Stimulated activated CD8-positive, alpha-beta memory T cell treated with anti-CD3 and anti-CD28 coated beads, Interleukin-7, amount 100 ng/mL, for 4 hours (primary cell): ENCODE results near the gene SLC25A43.

Experiments
- DNase-seq, 2 donors: peaks; one replicate each; pipeline ENCODE4 v3.0.0-alpha.2; 2020; ENCODE audit warnings: low read depth in 2 of 2

Gene SLC25A43

DNA sequence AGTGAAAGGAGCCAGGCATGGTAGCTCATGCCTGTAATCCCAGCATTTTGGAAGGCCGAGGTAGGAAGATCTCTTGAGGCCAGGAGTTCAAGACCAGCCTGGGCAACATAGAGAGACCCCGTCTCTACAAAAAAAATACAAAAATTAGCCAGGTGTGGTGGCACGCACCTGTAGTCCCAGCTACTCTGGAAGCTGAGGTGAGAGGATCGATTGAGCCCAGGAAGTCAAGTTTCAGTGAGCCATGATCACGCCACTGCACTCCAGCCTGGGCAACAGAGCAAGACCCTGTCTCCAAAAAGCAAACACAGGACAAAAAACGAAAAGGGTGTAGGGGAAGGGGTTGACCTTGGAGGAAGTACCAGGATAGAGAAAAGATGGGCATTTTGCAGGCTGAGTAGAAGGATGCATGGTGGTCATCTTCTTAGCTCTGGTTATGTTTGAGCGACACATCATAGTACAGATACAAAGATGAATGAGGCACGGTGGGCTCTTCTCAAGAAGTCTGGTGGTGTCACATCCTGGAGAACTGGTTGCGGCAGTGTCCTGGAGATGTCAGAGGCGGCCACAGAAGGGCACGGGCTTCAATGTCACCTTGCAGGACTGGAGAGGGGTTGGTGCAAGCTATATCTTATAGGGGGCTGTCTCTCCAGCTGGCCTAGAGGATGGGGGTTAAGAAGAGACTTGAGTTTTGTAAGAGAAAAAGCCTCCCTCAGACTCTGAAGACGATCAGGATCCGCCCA lies 101.1 kb downstream of the SLC25A43 start:
- DNase-seq: no peak

DNA sequence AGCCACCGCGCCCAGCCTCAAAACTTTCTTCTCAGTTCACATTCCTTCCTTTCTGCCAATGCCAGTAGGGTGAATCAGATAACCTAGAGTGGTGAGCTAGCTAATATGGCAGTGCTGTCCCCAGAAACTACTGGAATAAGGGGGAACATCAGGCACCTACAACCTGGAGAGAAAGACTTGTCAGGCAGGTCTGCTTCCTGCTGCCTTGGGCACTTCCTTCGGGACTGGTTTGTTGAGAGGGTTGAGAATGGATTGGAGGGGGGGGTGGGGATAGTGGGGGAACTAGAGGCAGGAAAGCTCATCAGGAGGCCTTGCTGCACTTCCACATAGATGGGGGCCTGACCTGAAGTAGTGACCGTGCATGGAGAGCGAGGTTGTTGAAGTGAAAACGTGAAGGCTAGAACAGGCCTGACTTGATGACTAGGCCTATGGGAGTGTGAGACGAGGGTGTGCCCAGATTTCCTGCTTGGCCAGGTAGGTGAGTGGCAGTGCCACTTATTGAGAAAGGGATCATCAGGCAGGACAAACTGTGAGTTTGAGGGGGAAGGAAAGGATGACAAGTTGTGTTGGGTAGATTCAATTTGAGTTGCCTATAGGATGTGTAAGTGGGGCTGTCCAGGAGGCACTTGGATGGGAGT lies 102.5 kb downstream of the SLC25A43 start:
- DNase-seq: no peak

DNA sequence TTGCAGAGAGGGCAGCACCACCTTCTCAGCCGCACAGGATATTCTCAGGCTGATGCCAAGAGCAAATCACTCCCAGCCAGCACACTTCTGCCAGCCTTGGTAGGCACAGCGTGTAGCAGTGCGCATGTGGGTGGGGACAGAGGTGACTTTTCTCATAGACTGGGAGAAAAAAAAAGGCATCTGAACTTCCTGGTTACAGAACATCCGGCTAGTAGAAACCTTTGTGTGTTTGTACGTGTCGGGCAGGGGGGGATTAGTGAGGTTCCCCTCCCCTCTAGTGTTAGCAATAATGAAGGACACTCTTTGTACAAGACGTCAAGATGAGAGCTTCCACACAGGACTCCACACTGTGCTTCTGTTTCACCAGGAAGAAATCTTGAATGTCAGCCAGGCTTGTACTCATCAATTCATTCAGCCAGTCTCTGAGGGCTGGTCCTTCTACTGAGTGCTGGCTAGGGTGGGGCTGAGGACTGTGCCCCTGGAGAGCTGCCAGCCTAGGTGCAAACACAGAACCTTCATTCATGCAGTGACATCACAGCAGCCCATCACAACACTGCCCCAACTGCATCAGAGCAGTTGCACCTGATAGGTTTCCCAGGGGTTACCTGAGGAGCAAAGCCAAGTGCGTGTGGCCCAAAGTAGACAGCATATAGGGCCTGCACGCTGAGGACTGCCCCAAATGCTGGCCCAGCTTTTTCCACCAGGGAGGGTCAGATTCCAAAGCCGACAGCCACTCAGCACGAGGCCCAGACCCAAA lies 103.8 kb downstream of the SLC25A43 start:
- no peak for DNase-seq

DNA sequence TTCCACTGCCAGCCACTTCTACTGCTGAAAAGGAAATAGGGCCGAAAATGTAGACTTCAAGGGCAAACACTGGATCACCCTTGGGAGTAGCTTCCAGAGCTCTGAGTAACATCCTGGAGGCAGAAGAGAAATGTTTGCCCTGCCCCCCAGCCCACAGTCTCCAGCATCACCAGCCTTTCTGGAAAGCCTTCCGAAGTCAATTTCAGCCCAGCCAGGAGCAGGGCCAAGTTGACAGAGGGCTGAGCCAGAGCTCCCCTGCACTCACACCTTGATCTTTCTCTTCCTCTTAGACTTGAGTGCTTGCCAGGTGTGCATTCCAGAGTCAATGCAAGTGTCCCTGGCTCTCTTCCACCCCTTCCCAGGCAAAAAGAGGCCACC lies 104.3 kb downstream of the SLC25A43 start:
- no peak for DNase-seq
